Liver (tissue), 3 donors: ENCODE measurements around the gene ZNF799.
"Not testable (repeated sequence)": the region's sequence is repeated elsewhere in the genome, so short reads cannot be mapped to it uniquely, and the experiment has no call there.

Experiments used
- FOXA1 ChIP-seq: IDR thresholded peaks from 2 replicates; pipeline ENCODE4 v1.6.1; 2016; ENCODE audit warnings: antibody characterized with exemption
- HNF4A ChIP-seq, 2 donors: conservative IDR thresholded peaks; 2 replicates each; pipeline ENCODE4 v1.6.1; 2016; ENCODE audit warnings: antibody characterized with exemption in 2 of 2, mild to moderate bottlenecking in 2 of 2
- JUND ChIP-seq, 2 donors: IDR thresholded peaks; 2 replicates each; pipeline ENCODE4 v1.6.1; 2016; ENCODE audit warnings: antibody characterized with exemption in 2 of 2
- MAX ChIP-seq: IDR thresholded peaks from 2 replicates; pipeline ENCODE4 v1.6.1; 2016; ENCODE audit warnings: antibody characterized with exemption
- RAD21 ChIP-seq, 2 donors: IDR thresholded peaks; 2 replicates each; pipeline ENCODE4 v1.6.1; 2016; ENCODE audit warnings: antibody characterized with exemption in 2 of 2, mild to moderate bottlenecking in 2 of 2
- REST ChIP-seq: IDR thresholded peaks from 2 replicates; pipeline ENCODE4 v1.6.1; 2016; ENCODE audit warnings: antibody characterized with exemption, mild to moderate bottlenecking
- RXRA ChIP-seq, 2 donors: IDR thresholded peaks; 2 replicates each; pipeline ENCODE4 v1.6.1; 2017 to 2018; ENCODE audit warnings: antibody characterized with exemption in 2 of 2, mild to moderate bottlenecking in 1 of 2
- SP1 ChIP-seq: IDR thresholded peaks from 2 replicates; pipeline ENCODE4 v1.6.1; 2018; ENCODE audit warnings: antibody characterized with exemption, mild to moderate bottlenecking
- TAF1 ChIP-seq: conservative IDR thresholded peaks from 2 replicates; pipeline ENCODE4 v1.6.1; 2016; ENCODE audit warnings: antibody characterized with exemption, mild to moderate bottlenecking
- YY1 ChIP-seq: IDR thresholded peaks from 2 replicates; pipeline ENCODE4 v1.6.1; 2016; ENCODE audit warnings: antibody characterized with exemption, mild to moderate bottlenecking
- TF ChIP-seq, protein P1 (sequence below): fragments of 150-350 bp; IDR thresholded peaks from 2 replicates; pipeline ENCODE4 v1.5.1; 2017; ENCODE audit warnings: improper control_type of control experiment, low read depth, low read length; ENCODE audit not compliant: missing input control
- TF ChIP-seq, protein P2 (sequence below): IDR thresholded peaks from 2 replicates; pipeline ENCODE4 v1.6.1; 2016; ENCODE audit warnings: antibody characterized with exemption
- TF ChIP-seq, protein P3 (sequence below): IDR thresholded peaks from 2 replicates; pipeline ENCODE4 v1.6.1; 2016; ENCODE audit warnings: antibody characterized with exemption
- donor health status: healthy.
- donor health status: healthy.

- TF ChIP-seq, protein P1, sequence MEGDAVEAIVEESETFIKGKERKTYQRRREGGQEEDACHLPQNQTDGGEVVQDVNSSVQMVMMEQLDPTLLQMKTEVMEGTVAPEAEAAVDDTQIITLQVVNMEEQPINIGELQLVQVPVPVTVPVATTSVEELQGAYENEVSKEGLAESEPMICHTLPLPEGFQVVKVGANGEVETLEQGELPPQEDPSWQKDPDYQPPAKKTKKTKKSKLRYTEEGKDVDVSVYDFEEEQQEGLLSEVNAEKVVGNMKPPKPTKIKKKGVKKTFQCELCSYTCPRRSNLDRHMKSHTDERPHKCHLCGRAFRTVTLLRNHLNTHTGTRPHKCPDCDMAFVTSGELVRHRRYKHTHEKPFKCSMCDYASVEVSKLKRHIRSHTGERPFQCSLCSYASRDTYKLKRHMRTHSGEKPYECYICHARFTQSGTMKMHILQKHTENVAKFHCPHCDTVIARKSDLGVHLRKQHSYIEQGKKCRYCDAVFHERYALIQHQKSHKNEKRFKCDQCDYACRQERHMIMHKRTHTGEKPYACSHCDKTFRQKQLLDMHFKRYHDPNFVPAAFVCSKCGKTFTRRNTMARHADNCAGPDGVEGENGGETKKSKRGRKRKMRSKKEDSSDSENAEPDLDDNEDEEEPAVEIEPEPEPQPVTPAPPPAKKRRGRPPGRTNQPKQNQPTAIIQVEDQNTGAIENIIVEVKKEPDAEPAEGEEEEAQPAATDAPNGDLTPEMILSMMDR = not testable (repeated sequence)
- TF ChIP-seq JUND (IDR thresholded peaks at IDR 0.05); RXRA (IDR thresholded peaks at IDR 0.05); MAX; YY1; HNF4A (conservative IDR thresholded peaks at IDR 0.05); FOXA1; SP1; TAF1; REST; RAD21 (IDR thresholded peaks at IDR 0.05): not testable (repeated sequence)
- TF ChIP-seq, protein P2, sequence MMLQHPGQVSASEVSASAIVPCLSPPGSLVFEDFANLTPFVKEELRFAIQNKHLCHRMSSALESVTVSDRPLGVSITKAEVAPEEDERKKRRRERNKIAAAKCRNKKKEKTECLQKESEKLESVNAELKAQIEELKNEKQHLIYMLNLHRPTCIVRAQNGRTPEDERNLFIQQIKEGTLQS = not testable (repeated sequence)
- TF ChIP-seq, protein P3, sequence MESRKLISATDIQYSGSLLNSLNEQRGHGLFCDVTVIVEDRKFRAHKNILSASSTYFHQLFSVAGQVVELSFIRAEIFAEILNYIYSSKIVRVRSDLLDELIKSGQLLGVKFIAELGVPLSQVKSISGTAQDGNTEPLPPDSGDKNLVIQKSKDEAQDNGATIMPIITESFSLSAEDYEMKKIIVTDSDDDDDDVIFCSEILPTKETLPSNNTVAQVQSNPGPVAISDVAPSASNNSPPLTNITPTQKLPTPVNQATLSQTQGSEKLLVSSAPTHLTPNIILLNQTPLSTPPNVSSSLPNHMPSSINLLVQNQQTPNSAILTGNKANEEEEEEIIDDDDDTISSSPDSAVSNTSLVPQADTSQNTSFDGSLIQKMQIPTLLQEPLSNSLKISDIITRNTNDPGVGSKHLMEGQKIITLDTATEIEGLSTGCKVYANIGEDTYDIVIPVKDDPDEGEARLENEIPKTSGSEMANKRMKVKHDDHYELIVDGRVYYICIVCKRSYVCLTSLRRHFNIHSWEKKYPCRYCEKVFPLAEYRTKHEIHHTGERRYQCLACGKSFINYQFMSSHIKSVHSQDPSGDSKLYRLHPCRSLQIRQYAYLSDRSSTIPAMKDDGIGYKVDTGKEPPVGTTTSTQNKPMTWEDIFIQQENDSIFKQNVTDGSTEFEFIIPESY = not testable (repeated sequence)
Observed at GRCh38 chr19:12417273-12417672, 16.2 kb upstream of the ZNF799 start.
